GM19351 (cell line): Measurements from ENCODE around the gene PRSS12.

Experiments used
- ATAC-seq: cut with Tn5 transposase; IDR thresholded peaks from one replicate; pipeline ENCODE4 v1.9.1; 2021; ENCODE audit warnings: mild to moderate bottlenecking, moderate library complexity; ENCODE audit not compliant: unreplicated experiment

Gene PRSS12

DNA sequence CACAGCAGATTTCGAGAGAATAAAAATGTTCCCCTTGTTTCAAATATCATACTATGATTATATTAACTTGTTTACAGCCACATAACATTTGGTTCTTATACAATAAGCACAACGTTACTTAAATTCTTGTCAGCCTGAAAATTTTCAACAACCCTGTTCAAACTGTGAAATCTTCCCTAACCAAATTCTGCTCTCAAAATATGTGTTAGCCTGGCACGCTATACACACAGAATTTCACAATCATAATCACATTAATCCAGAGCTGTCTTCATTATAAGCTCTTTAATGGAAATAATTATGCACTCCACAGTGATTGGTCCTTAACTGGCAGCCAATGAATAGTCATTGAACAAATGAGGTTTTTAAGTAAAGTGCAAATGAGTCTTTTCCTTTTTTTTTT lies 7.3 kb upstream of the PRSS12 start:
- ATAC-seq = no peak

DNA sequence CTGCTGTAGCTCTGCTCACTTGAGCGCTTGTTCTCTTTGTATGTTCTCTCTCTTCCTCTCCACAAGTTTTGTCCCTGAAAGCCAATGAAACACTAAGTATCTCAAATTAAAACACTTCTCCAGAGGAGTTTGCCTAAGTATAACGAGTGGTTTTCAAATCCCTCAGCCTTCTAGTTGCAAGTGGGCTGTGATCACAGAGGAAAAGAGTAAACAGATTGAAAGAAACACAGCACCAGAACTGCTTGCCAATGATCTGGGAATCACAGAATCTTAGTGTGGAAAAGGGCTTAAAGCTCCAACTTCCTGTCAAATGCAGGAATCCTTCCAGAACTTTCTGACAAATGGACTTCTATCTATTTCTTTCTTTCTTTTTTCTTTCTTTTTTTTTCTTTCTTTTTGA lies 4.8 kb upstream of the PRSS12 start:
- no peak for ATAC-seq

DNA sequence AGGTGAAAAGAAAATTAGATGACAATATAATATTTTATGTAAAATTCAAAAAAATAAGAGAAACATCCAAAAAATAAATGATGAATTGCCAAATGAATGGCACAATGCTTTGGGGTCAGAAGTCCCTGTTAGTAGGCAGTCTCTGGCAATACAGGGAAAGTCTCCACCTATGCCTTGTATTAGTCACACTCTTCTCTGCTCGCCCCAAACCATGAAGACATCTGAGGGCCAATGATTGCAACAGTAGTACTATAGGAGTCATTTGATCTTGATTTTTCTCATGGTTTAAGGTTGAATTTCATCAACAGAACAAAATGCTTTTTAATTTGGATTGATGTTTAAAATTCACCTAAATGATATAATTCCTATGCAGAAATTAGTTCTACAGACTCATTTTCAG lies 3.9 kb upstream of the PRSS12 start:
- ATAC-seq = no peak

DNA sequence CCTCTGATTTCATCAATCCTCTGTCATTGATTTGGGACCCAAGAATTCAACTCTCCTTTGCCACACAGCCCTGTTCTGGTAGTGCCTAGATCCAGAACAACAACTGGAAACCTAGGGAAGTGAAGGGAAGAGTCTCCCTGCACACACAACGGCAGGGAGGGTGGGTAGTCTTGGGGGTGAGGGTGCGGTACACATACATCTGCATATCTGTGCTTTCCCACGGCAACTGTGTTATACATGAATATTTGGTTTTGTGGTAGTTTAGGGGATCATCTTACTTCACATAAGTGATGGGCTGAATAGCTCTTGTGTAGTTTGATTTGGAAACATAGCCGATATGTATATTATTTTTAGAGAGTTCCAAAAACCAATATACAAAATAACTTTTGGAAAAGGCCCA lies 3.3 kb upstream of the PRSS12 start:
- no peak for ATAC-seq

DNA sequence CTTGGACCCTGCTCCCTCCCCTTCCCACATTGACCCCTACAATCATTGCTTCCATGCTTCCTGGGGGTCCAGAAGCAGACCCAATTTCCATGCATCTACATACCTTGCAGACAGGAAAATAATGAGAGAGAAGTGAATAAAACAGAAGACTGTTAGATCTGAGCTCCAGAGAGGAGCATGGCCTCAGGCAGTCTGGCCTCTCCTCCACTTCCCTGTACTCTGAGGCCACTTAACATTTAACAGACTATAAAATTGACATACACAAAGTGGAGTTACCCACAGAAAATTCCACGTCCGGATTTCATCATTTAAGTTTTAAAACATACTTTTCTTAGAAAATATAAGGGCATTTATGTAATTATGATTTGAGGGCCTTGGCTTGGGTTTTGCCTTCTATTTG lies 2.1 kb upstream of the PRSS12 start:
- ATAC-seq = no peak

DNA sequence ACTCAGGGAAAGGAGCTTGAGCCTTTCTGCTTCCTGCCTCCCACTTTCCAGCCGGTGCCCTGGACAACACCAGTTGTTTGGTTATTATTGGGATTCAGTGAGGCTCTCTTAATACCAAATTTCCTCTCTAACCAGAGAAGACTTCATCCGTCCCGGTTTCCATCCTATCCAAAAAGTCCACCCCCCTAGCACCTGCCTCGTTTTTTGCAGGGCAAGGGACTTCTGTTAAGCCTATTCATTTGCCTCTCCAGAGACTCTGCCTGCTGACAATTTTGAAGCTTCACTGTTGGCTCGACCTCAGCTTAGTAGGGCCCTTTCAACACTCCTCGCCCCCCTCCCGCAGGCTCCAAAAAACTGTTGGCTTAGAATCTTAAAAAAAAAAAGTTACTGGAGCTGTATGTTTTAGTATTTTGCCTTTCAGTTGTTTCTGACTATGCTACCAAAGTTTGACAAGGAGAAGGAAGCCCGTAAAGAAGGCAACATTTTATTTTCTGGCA lies 779 bp upstream of the PRSS12 start:
- ATAC-seq = no peak

DNA sequence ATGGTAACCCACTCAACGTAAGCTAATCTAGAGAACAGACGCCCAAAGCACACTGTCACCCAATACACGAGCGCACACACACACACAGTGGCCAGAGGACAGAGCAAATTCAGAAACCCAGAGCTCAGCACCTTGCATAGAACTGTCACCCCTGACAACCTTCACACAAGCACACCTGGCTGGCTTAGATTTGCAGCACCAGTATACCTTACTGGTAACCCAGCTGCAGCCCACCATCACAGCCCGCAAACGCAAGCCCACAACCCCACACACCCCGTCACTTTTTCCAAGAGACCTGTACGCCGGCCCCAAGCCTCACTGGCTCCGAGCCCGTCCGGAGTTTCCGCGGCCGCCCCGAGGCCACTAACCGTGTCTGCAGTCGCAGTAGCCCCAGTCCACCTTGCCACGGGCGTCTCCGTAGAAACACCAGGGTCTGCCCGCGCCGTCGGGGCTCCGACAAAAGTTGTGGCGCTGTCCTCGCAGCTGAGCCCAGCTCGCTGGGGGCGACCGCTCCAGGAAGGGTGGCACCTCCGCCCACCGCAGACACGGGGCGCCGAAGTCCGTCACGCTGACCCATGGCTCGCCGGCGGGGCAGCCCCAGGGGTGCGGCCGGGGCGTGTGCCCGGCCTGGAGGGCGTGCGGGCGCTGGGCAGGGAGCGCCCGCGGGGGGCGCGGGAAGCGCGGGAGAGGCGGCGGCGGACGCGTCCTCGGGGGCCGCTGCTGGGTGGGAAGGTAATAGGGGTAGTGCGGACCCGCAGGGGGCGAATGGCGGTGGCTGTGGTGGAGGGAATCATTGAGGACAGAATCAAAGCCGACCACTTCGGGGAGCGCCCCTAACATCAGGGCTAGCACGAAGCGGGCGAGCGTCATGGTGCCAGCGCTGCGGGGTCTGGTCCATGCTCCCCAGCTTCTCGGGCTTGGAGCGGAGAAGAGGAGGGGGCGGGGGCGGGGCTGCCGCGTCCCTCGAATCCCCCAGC lies 664 bp downstream of the PRSS12 start:
- peak; percentile 19 for ATAC-seq

DNA sequence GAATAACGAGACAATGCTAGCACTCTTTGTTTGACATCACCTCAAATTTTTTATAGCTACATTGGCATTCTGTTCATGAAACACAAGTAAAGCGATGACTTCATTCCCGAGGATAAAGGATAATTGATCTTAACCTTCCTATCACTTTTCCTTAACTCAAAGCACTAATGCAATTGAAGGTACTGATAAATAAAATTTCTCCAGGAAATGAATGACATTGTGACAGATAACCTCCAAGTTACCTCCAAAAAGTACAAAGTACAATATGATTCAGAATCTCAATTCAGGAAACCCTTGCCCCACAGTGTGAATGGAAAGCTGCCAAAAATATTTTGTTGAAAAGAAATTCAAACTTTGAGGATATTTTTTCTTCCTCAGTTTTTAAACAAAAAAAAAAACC lies 1.8 kb downstream of the PRSS12 start:
- ATAC-seq = no peak

DNA sequence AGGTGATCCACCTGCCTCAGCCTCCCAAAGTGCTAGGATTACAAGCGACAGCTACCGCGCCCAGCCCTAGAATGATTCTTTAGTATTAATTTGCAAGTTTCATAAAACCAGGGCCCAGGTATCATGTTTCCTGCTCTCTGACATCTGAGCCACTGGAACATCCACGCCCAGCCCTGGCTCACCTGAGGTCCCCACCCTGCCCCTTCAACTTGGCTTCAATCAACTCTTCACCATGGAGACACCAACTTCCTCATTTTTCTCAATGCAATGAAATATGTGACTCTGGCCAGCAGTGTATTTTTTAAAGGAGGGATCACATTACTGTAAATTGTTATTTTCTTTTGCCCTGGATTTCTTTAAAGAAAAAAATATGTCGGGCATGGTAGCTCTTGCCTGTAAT lies 3.9 kb downstream of the PRSS12 start:
- no peak for ATAC-seq

DNA sequence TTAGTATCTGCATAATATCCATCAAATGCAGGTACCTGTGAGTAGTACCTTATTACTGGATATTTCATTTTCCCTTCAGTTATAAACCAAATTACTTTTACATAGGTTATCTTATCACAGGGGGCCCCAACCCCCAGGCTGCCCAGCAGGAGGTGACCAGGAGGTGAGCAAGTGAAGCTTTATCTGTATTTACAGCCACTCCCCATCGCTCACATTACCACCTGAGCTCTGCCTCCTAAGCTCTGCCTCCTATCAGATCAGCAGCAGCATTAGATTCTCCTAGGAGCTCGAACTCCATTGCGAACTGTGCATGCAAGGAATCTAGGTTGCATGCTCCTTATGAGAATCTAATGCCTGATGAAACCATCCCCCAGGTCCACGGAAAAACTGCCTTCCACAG lies 6.3 kb downstream of the PRSS12 start:
- no peak for ATAC-seq

DNA sequence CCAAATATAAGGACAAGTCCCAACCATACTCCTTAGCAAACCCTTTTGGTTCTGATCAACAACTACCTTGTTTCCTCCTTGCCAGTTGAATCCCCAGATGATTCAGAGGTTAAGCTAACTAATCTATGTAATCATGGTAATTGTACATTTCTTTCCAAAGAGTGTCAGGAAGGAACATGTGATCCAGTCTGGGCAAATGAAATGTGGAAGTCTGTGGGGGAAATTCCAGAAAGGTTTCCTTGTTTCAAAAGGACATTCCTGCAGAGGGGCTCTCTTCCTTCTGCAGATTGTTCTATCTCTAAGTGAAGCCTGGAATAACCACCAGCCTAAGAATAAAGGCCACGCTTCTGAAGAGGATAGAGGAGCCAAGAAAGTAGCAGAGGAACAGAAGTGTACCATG lies 7.0 kb downstream of the PRSS12 start:
- no peak for ATAC-seq

DNA sequence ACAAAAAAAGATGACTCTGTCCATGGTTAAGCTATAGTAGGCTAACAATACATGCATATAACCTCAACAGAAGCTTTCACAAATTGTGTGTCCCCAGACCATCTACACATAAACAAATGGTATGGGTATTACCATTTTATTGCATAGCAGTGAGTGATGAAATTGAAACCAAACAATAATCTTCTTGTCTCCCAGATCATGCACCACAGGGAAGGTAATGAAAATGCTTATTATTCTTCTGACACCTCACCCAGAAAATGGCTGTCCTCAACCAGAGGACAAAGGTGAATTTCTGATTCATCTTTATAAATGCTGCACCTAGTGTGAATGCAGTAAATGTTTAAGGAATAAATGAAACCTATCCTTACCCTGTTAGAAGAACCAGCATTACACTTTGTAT lies 8.0 kb downstream of the PRSS12 start:
- no peak for ATAC-seq

DNA sequence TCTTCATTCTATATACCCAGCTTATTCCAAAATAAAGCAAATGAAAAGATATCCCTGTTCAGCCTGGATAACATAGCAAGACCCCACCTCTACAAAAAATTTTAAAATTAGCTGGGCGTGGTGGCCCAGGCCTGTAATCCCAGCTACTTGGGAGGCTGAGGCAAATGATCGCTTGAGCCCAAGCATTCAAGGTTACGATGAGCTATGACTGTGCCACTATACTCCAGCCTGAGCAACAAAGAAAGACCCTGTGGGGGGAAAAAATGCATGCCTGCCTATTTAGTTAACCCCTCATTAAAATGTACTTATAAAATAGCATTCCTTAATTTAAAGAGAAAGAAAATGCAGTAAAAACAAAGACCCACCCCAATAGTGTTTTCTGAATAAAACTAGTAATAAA lies 9.3 kb downstream of the PRSS12 start:
- ATAC-seq = no peak

DNA sequence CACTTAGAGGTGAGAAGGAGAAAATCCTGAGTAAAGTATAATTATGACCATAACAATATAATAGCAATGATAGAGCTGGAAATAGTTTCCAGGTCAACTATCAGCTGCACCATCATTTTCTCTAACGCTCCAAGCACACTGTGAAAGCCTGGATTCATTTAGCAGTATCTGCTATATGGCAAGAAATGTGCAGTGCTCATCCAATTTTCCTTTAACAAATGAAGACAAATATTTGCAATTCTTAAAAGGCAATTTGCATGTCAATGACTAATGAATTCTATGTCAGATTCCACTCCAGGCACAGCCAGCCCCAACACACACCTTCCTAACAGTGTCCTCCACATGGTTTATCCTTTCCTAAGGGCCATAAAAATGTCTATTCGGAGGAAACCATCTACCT lies 12.7 kb downstream of the PRSS12 start:
- no peak for ATAC-seq

DNA sequence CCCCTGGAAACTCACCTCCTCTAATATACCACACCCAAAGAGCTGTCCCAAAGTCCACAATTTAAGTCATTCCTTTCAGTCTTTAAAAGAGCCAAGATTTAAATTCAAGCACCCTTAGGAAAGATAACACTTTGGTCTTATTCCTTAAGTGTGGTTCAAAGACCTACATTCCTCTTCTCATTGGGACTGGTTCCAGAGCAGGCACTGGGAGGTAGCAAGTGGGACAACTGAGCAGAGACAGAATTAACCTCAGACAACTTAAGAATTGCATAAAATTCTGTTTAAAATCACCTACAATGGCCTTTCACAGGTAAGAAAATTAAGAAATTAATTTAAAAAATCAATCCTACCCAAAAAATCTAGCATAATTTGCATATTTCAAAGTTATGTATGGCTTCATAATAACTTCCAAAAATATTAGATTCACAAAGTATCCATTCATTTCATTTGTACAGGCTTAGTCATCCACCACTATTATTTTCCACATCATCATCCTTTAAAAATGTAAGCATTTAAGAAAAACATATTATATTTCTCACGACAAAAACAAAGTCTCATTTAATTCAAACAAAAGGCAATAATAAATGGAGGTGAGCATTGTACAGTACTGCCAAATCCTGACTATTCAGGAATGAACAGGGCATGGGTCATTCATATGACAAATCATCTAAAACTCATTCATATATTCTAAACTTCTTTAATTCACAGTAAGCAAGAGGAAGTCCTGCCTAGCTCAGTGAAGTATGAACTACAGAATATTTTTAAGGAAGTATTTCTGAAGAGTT lies 13.6 kb downstream of the PRSS12 start:
- no peak for ATAC-seq

DNA sequence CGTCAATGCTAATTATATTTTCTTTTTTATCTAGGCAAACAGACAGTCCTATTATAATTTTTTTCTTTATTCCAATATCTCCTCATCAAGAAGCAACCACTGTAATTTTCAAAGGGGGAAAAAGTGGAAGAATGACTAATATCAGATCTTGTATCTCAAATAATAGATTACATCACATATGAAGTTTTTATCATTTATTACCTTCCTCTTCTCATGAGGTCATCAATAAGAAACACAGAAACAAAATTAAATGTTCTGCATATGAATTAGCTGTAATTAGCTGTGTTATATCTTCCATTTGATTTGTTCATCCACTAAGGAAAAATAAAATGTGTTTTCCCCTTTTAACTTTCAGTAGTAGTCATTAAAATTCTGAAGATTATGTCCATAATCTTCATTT lies 14.3 kb downstream of the PRSS12 start:
- ATAC-seq = no peak

DNA sequence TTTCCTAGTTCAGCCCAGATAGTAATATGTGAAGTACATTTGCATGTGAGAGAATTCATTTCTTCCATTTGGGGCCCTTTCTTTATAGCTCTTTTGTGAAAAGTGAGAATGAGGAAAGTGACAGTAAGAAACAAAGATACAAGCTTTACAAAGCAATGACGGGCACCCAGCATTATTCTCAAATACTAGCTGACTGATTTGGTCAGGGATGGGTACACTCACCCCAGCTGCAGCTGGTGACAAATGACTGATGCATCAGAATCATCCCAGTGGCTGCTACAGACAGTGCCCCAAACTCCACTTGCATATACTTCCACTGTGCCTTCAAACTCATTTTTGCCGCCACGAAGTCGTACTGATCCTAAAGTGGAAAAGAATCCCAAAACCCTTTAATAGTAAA lies 14.8 kb downstream of the PRSS12 start:
- ATAC-seq = no peak

DNA sequence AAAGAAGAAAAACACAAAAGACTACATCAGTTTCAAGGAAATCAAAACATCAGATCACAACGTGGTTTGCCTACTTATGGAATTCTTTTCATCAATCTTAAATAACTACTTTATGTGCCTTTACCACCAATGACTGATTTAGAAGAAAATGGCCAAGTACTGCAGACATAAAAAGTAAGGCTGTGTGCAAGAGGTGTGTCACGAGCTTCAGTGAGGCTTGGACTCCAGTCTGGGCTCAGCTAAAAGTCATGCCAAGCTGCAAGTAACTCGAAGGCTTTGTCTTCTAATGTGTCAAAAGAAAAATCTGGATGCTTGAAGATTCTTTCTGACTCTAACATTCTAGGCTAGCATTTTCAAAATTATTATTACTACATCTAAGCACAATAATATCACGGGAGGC lies 17.0 kb downstream of the PRSS12 start:
- no peak for ATAC-seq

DNA sequence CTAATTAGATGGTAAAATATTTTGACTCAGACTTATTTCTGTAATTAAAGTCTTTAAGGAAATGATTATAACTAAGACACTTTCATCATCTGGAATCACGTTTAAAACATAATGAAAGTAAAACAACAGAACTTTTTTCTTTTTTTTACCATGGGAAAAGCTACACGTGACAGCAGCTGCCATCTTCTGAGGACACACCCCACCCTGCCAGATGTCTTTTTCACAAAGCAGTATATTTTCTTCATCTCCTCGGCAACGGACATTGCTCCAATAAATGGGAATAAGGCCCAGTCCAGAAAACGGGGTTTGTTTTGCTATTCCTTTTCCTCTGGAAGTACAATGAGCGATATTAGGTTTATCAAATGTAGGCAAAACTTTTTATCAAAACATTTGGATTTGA lies 17.5 kb downstream of the PRSS12 start:
- ATAC-seq = no peak

DNA sequence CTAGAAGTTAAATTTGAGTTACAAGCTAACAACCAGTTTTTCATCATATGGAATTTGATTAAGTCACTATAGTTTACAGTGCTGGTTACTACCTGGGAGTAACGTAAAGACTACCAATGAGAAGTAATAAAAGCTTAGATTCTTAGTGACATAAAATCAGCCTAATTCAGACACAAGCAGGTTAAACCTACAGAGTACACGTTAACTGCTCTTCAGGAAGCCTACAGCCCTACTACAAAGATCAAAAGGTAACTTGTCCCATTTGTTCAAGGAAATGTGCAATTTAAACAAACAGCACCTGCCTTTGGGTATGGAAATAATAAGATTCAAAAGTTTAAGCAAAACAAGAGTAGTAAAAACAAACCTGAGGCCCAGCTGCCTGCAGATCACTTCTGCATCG lies 21.5 kb downstream of the PRSS12 start:
- no peak for ATAC-seq

DNA sequence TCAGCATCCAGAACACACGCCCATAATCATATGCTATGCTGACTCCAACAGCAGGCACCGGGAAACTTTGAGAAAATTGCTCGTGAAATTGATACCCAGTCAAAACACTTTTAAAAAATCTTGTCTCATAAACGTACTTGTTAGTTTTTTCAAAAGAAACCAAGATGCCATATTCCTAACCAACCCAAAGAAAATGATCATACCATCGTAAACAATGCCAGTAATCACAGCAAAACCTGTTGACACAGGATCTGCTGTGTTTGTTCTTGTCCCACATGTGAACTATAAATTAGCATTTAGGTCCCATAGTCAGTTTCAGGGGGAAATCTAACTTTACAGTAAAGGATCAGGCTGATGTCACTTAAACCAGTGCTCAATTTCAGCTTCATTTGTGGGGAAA lies 23.0 kb downstream of the PRSS12 start:
- no peak for ATAC-seq
